Ovary (tissue), 9 donors: ENCODE measurements around the gene AZU1. TPM values are rescaled to one million over a fixed set of nuclear protein-coding genes. Genes with fewer than 3 reads are reported as not detected.
"Not testable (repeated sequence)": the region's sequence is repeated elsewhere in the genome, so short reads cannot be mapped to it uniquely, and the experiment has no call there.

Experiments
- DNase-seq, 5 donors: peaks; one replicate each; pipeline ENCODE4 v3.0.0-alpha.2; 2019 to 2020
- H3K27ac ChIP-seq, 2 donors: fragments of 200-600 bp; one replicate each; pipeline versions ENCODE4 v1.5.1 to v1.8.0; 2019 to 2022
- H3K27me3 ChIP-seq: fragments of 200-600 bp; one replicate; pipeline ENCODE4 v1.8.0; 2022
- H3K36me3 ChIP-seq: fragments of 200-600 bp; sonication (generic); one replicate; pipeline ENCODE4 v1.5.1; 2019
- H3K4me1 ChIP-seq: one replicate; pipeline ENCODE4 v1.8.1; 2013; ENCODE audit warnings: mild to moderate bottlenecking, moderate library complexity; ENCODE audit not compliant: insufficient read depth
- H3K4me3 ChIP-seq: fragments of 200-600 bp; sonication (generic); one replicate; pipeline ENCODE4 v1.5.1; 2017
- H3K9me3 ChIP-seq, 2 donors: fragments of 200-600 bp in 1 of 2; sonication (generic) in 1 of 2; one replicate each; pipeline versions ENCODE4 v1.5.1 to v1.8.1; 2013 to 2019; ENCODE audit warnings: mild to moderate bottlenecking in 1 of 2, moderate library complexity in 1 of 2
- EP300 ChIP-seq: sonication (generic); formaldehyde crosslinking; IDR thresholded peaks from one replicate; pipeline ENCODE4 v1.6.1; 2017; ENCODE audit warnings: antibody characterized with exemption
- POLR2A ChIP-seq: fragments of 450-650 bp; IDR thresholded peaks from one replicate; pipeline ENCODE4 v1.6.1; 2017; ENCODE audit warnings: antibody characterized with exemption, mild to moderate bottlenecking, moderate library complexity
- WGBS, 3 donors: extraction: QIAGEN DNeasy Blood & Tissue Kit in 1 of 3; methylation state at CpG; one replicate each; pipeline versions ENCODE4 v1.1.5 to v1.1.7; 2013 to 2017; 5-methylcytosine and 5-hydroxymethylcytosine counted together
- intact Hi-C, 4 donors: fragments of 100-400 bp; cut with DNase I; formaldehyde crosslinking; loops; one replicate each; pipeline versions ENCODE4 v1.11.0 to v1.15.1; 2022 to 2023
- polyA plus RNA-seq, 2 donors: library from polyadenylated mRNA; stranded (reverse); fragments of 200-250 nt in 1 of 2; fragments of 350-450 nt in 1 of 2; fragmentation: Illumina TruSeq in 1 of 2; extraction: RNeasy Lipid Tissue Mini Kit (QIAGEN cat#74804) in 1 of 2; gene quantifications; one replicate each; pipeline ENCODE4 v1.2.3, GENCODE V29; 2013 to 2014
- total RNA-seq, 7 donors: library from RNA; depleted of rRNA in 2 of 7; stranded (reverse); fragments of >200 nt in 2 of 7; fragmentation: NEBNext Ultra II Directional in 3 of 7; extraction: Animal tissue kit (Norgen Biotek cat#: 25700) in 3 of 7; gene quantifications; one replicate each; pipeline versions ENCODE4 v1.1.0 to v1.2.4, GENCODE V29; 2016 to 2023
- TF ChIP-seq, protein P1 (sequence below), 3 donors: fragments of 450-650 bp in 2 of 3; fragments of 200-600 bp in 1 of 3; IDR thresholded peaks; one replicate each; pipeline versions ENCODE4 v1.5.1 to v1.8.0; 2016 to 2022; ENCODE audit warnings: antibody characterized with exemption in 3 of 3, mild to moderate bottlenecking in 1 of 3
- donor health status: DM: no; HTN: no; CAD: no; lungs with moderate emphysema.
- donor health status: DM: no; HTN: no; CAD: no.
- donor health status: Bipolar disorder and iron deficiency.
- donor health status: DM: yes; HTN: yes; CAD: no.
- donor health status: DM: no; HTN: no; CAD: no.
- donor health status: DM: yes; HTN: yes; CAD: no.

The AZU1 gene
- total and polyA plus RNA-seq, 9 donors: 0.11 to 1.0 TPM; not detected in 7

DNA sequence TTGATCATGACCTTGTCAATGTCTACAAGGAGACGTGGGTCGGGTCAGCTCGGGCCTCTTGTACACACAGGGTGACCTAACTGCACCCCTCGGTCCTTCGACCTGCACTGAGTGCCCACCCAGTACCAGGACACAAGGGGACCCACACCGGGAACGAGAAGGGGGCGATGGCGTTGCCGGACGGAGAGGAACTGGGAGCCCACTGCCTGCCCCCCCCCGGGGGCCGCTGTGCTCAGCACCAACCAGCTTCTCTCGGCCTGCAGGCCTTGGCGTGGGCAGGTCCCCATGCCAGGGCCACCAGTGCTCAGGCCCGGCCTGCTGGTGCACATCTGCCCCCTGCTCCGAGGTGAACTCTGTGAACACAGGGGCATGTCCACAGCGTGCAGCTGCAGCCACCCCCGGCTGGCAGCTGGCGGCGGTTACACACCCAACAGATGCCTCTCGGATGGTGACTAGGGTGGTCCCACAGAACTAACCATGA lies 46.0 kb downstream of the AZU1 start:
- no peak for TF ChIP-seq POLR2A
- TF ChIP-seq, protein P1, sequence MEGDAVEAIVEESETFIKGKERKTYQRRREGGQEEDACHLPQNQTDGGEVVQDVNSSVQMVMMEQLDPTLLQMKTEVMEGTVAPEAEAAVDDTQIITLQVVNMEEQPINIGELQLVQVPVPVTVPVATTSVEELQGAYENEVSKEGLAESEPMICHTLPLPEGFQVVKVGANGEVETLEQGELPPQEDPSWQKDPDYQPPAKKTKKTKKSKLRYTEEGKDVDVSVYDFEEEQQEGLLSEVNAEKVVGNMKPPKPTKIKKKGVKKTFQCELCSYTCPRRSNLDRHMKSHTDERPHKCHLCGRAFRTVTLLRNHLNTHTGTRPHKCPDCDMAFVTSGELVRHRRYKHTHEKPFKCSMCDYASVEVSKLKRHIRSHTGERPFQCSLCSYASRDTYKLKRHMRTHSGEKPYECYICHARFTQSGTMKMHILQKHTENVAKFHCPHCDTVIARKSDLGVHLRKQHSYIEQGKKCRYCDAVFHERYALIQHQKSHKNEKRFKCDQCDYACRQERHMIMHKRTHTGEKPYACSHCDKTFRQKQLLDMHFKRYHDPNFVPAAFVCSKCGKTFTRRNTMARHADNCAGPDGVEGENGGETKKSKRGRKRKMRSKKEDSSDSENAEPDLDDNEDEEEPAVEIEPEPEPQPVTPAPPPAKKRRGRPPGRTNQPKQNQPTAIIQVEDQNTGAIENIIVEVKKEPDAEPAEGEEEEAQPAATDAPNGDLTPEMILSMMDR (IDR thresholded peaks at IDR 0.05): no peak
- TF ChIP-seq EP300: no peak
- Histone ChIP-seq H3K4me3 (no peak overlapping the region), H3K4me1 (peaks cover 17% of the 10 kb centered on the region), H3K27ac (no peak overlapping the region), H3K36me3 (no peaks in the 10 kb centered on the region), H3K27me3 (no peaks in the 10 kb centered on the region), H3K9me3 (no peaks in the 10 kb centered on the region)
- 87 to 89% (median 88%) methylated on average over 17 to 22 of the region's 22 CpGs for WGBS, 3 donors
- DNase-seq: peak in 2 of 5 donors; percentile 51 to 53
- intact Hi-C loops: no loop called here

DNA sequence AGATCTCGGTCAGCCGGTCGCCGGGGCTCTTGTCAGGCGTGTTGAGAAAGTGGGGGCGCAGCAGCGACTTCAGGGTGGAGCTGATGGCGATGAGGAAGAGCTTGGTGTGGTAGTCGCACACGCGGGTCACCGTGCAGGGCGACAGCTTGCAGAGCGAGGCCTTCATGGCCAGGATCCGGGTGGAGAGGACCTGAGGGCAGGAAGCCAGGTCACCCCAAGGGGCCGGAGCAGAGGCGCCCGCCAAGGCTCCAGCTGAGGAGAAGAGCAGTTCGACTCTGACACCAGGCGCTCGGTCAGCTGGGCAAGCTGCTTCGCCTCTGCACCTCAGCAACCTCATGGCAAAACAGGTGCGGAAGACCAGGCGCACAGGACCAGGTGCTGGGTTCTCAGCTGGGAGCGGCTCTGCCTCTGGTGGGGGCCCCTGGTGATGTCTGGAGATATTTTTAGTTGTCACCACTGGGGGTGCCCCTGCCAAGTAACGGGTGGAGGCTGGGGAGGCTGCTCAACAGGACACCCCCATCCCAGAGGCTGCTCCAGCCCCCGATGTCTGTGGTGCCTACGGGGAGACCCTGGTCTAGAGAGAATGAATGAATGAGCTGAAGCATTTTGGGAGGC lies 47.7 kb downstream of the AZU1 start:
- no peak overlapping the region for H3K27ac ChIP-seq
- peaks cover 8% of the 10 kb centered on the region for H3K4me1 ChIP-seq
- intact Hi-C loops: no loop called here
- no peaks in the 10 kb centered on the region for H3K36me3 ChIP-seq
- TF ChIP-seq EP300 (no peak), POLR2A (no peak)
- TF ChIP-seq, protein P1 (IDR thresholded peaks at IDR 0.05): no peak
- no peak for DNase-seq
- WGBS, 3 donors: 89 to 91% (median 90%) methylated on average over 27 to 28 of the region's 28 CpGs
- H3K9me3 ChIP-seq: no peaks in the 10 kb centered on the region
- H3K27me3 ChIP-seq: no peaks in the 10 kb centered on the region
- H3K4me3 ChIP-seq: no peak overlapping the region

DNA sequence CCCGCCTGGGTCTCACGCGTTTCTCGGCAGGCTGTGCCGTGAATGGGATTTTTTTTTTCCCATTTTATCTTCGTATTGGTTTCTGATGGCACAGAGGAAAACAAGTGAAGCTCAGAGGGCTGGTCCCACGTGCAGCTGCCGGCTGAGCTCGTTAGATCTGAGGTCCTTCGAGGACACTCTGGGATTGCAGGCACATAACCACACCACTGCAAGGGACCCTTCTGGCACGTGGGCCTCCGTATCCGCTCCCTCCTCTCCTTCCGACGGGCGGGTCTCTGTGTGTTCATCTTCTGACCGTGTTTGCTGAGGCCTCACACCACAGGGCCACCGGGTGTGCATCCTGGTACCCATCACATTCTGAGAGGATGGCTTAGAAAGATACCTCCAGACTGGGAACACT lies 48.5 kb downstream of the AZU1 start:
- 62 to 72% (median 68%) methylated on average over 18 of the region's 18 CpGs for WGBS, 3 donors

DNA sequence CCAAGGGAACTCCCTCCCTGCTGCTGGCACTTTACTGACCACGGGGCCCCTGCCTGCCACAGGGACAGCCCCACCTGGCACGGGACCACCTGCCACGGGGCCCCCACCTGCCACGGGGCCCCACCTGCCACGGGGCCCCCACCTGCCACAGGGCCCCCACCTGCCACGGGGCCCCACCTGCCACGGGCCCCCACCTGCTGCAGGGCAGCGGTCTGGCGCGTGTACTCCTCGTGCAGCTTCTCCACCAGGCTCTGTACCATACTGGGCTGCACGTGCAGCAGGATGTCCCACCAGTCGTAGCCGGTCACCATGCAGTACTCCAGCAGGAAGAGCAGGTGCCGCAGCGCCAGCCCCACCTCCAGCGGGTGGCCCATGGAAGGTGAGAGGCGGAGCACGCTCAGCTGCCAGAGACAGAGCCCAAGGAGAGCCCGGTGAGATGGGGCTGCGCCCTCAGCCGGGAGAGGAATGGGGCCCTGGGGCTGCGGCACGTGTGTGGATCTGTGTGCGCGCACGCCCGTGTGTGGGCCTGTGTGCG lies 49.2 kb downstream of the AZU1 start:
- no peak overlapping the region for H3K27ac ChIP-seq

More for the DNA sequence above, 48.5 kb downstream of the AZU1 start:
- H3K27ac ChIP-seq: no peak overlapping the region
- peaks cover 8% of the 10 kb centered on the region for H3K4me1 ChIP-seq
- no peaks in the 10 kb centered on the region for H3K36me3 ChIP-seq
- intact Hi-C loops: no loop called here
- no peak for DNase-seq
- H3K9me3 ChIP-seq: no peaks in the 10 kb centered on the region
- H3K4me3 ChIP-seq: no peak overlapping the region
- no peaks in the 10 kb centered on the region for H3K27me3 ChIP-seq
- no peak for TF ChIP-seq EP300
- TF ChIP-seq, protein P1 (IDR thresholded peaks at IDR 0.05): no peak
- no peak for TF ChIP-seq POLR2A

DNA sequence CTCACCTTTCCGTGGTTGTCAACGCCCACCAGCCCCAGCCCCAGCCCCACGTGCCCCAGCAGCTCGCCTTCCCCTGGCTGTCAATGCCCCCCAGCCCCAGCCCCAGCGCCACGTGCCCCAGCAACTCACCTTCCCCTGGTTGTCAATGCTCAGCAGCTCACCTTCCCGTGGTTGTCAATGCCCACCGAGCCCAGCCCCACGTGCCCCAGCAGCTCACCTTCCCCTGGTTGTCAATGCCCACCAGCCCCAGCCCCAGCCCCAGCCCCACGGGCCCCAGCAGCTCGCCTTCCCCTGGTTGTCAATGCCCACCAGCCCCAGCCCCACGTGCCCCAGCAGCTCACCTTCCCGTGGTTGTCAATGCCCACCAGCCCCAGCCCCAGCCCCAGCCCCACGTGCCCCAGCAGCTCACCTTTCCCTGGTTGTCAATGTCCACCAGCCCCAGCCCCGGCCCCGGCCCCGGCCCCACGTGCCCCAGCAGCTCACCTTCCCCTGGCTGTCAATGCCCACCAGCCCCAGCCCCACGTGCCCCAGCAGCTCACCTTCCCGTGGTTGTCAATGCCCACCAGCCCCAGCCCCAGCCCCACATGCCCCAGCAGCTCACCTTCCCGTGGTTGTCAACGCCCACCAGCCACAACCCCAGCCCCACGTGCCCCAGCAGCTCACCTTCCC lies 50.5 kb downstream of the AZU1 start:
- H3K4me1 ChIP-seq, DNase-seq, H3K4me3 ChIP-seq, H3K36me3 ChIP-seq, intact Hi-C loops, H3K27ac ChIP-seq, H3K27me3 ChIP-seq, H3K9me3 ChIP-seq: not testable (repeated sequence)
- WGBS, 3 donors: 83 to 88% (median 86%) methylated on average over 8 to 23 of the region's 23 CpGs

More for the DNA sequence above, 49.2 kb downstream of the AZU1 start:
- DNase-seq: no peak
- intact Hi-C loops: no loop called here
- Histone ChIP-seq H3K9me3 (no peaks in the 10 kb centered on the region), H3K27me3 (no peaks in the 10 kb centered on the region), H3K4me1 (peaks cover 8% of the 10 kb centered on the region), H3K36me3 (no peaks in the 10 kb centered on the region), H3K4me3 (no peak overlapping the region)
- TF ChIP-seq EP300 (no peak), POLR2A (no peak)
- TF ChIP-seq, protein P1 (IDR thresholded peaks at IDR 0.05): no peak
- WGBS, 3 donors: 89 to 92% (median 89%) methylated on average over 24 to 29 of the region's 29 CpGs

DNA sequence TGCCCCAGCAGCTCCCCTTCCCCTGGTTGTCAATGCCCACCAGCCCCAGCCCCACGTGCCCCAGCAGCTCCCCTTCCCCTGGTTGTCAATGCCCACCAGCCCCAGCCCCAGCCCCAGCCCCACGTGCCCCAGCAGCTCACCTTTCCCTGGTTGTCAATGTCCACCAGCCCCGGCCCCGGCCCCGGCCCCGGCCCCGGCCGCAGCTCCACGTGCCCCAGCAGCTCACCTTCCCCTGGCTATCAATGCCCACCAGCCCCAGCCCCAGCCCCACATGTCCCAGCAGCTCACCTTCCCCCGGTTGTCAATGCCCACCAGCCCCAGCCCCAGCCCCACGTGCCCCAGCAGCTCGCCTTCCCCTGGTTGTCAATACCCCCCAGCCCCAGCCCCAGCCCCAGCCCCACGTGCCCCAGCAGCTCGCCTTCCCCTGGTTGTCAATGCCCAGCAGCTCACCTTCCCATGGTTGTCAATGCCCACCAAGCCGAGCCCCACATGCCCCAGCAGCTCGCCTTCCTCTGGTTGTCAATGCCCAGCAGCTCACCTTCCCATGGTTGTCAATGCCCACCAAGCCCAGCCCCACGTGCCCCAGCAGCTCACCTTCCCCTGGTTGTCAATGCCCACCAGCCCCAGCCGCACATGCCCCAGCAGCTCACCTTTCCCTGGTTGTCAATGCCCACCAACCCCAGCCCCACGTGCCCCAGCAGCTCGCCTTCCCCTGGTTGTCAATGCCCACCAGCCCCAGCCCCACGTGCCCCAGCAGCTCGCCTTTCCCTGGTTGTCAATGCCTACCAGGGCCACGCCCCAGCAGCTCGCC lies 51.3 kb downstream of the AZU1 start:
- H3K27ac ChIP-seq, H3K4me3 ChIP-seq, intact Hi-C loops, DNase-seq, H3K9me3 ChIP-seq, H3K4me1 ChIP-seq, H3K36me3 ChIP-seq, H3K27me3 ChIP-seq: not testable (repeated sequence)
- WGBS, 3 donors: 78 to 86% (median 79%) methylated on average over 16 to 24 of the region's 24 CpGs
